ENCODE measurements around the gene TXNDC8.
"Not testable (repeated sequence)": the region's sequence is repeated elsewhere in the genome, so short reads cannot be mapped to it uniquely, and the experiment has no call there.

The TXNDC8 gene

GRCh38 chr9:110330484-110331105, 7.1 kb downstream of the TXNDC8 start:
- no peak for DNase-seq
- in situ Hi-C loops (cut with MboI; ENCODE audit: low pct_unique_long_range_greater_than_20kb, low sequenced_read_pairs): no loop called here

GRCh38 chr9:110329639-110330230, 7.9 kb downstream of the TXNDC8 start:
- in situ Hi-C loops (cut with MboI; ENCODE audit: low pct_unique_long_range_greater_than_20kb, low sequenced_read_pairs): no loop called here
- peak; percentile 13 for DNase-seq

DNA sequence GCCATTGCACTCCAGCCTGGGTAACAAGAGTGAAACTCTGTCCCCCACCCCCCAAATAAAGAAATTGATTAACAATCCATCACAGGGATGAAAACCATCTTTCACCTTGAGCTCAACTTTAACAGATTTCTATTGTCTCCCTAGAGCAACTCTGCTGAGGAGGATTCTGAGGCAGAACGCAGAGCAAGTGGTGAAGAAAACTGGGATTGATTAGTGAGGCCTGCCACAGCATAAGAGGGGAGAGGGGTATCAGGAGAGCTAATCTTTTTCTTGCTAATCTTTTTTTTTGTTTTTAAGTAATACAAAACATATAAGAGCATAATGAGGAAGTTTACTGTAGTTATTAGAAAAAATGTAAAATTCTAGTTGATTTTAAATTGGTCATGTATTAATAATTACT, 8.9 kb downstream of the TXNDC8 start:
- in situ Hi-C loops (cut with MboI; ENCODE audit: low pct_unique_long_range_greater_than_20kb, low sequenced_read_pairs): no loop called here

DNA sequence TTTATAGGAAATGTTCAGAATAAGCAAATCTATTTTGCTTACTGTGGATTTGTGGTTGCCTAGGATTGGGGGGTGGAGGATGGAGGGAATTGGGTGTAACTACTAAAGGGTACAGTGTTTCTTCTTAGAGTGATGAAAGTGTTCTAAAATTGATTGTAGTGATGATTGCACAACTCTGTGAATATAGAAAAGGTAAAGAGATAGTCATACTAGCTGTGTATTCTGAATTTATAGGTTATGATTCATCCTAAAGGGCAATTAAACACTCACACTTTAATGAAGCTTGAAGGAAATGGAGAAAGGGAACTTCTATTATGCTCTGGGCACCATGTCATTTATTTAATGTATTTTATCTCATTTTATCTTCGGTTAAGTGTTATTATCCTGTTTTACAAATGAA, 9.9 kb downstream of the TXNDC8 start:
- in situ Hi-C loops (cut with MboI; ENCODE audit: low pct_unique_long_range_greater_than_20kb, low sequenced_read_pairs): no loop called here

More for the DNA sequence above, 8.9 kb downstream of the TXNDC8 start:
- no peak for DNase-seq

DNA sequence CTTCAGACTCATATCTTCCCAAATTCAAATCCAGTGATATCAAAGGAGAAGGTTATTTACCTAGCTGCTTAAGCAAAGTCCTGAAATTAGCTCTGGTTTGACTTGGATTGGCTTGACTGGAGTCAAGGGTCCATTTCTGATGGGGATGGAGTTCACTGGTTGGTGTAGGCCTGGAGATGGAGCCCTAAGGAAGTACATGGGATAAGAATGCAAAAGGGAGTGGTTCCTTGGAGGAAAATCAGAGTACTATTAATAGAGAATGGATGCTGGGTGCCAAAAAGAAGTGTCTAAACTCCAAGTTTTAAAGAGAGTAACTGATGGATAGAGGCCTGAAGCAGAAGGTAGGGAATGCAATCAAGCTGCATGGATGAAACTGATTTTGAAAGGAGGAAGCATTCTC, 13.8 kb downstream of the TXNDC8 start:
- in situ Hi-C loops (cut with MboI; ENCODE audit: low pct_unique_long_range_greater_than_20kb, low sequenced_read_pairs): no loop called here

More for the DNA sequence above, 9.9 kb downstream of the TXNDC8 start:
- DNase-seq: no peak

DNA sequence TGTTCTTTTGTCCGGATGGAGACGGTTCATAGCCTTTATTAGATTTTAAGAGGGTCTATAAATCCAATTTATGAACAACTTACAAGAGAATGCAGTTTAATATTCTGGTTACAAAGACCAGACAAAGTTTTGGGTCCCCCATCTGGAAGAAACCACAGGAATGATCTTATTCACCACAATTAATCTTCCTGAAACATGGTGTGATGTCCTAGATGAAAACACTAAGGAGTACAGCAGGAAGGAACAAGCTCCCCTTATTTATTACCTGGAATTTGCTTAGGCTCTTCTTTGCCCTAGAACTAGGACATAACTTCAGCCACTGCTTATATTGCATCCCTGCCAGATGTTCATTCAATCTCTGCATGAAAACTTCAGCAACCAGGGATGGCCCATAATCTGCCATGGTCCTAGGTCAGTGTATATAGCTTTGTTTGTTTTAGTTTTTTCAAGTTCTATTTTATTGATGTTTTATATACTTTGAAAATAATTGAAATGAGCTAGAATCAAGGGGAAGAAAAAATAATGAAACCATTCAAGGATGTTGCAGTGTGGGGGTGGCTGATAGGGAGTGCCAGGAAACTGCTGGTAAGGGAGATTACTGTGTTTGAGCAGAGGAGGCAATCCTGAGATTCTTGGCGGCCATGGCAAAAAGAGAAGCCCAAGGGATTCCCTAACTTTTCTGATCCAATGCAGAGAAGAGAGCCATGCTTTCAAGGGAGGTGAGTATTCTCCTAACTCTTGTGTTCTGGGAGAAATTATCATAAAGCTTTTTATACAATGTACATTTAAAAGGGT, 16.8 kb downstream of the TXNDC8 start:
- DNase-seq: no peak
- in situ Hi-C loops (cut with MboI; ENCODE audit: low pct_unique_long_range_greater_than_20kb, low sequenced_read_pairs): no loop called here

More for the DNA sequence above, 13.8 kb downstream of the TXNDC8 start:
- DNase-seq: no peak

GRCh38 chr9:110319781-110320492, 17.7 kb downstream of the TXNDC8 start:
- in situ Hi-C loops (cut with MboI; ENCODE audit: low pct_unique_long_range_greater_than_20kb, low sequenced_read_pairs): no loop called here
- DNase-seq: no peak

DNA sequence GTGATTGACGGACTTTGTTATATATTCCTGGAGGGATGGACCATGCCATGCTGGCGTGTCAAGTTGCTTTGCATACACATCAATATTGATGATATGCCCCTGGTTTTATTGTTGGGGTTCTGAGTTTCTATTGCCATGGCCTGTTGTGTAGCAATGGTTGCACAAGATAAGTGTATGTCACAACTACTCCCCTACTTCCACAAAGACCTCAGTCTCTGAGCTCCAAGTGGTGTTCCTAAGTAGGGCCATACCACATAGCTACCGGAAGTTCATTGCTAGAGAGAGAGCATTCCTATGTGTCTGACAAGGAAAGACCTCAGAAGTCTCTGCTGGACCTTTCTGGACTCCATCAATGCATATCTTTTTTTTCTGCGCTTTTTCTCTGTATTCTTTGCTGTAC, 19.8 kb downstream of the TXNDC8 start:
- in situ Hi-C loops (cut with MboI; ENCODE audit: low pct_unique_long_range_greater_than_20kb, low sequenced_read_pairs): no loop called here
- no peak for DNase-seq

DNA sequence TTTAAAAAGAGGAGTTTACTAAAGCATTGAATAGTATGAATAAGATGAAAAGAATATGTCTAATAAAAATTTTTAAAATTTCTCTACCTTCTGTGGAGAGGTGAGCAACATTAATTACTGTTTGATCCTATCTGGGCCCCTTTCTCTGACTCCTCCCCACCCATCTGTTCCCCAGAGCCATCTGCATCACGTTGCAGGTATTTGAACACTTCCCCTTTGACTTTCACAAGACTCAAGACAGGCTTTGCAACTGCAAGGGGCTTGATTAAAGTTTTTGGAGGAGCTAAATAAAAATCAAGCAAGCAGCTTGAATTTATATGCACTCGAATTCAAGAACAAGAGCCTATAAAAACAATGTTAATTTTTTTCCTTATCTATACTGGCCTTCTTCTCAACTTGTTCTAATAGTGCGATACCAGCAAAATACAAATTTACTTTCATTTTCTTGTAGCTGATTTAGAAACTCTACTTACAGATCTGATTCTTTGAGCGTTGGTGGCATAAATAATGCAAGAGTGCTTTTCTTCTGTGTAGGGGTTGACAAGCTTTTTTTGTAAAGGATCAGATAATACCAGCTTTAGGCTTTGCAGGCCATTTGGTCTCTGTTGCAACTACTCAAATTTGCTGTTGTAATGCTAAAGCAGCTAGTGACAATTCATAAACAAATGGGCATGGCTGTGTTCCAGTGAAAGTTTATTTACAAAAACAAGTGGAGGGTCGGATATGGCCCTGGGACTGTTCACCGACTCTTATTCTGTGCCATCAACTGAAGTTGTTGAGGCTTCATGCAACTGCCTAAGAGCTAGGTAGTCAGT, 21.2 kb downstream of the TXNDC8 start:
- in situ Hi-C loops (cut with MboI; ENCODE audit: low pct_unique_long_range_greater_than_20kb, low sequenced_read_pairs): no loop called here
- DNase-seq: no peak

DNA sequence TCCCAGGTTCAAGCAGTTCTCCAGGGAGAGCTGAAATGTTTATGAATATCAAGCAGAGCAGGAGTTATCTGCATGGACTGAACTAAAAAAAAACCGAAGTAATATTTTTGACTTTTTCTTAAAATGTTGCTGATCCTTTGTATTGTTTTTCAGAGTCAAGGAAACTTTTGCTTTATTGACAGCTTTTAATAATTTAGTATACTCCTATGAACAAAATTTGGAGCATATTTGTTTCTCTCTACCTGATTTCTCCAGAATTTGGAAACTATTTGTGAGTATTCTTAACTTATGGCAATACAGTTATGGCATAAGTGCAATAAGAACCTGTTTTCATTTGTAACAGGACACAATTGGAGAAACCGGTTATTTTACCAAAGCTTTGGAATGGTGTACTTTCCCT, 25.7 kb downstream of the TXNDC8 start:
- DNase-seq; in situ Hi-C loops (cut with MboI; ENCODE audit: low pct_unique_long_range_greater_than_20kb, low sequenced_read_pairs): not testable (repeated sequence)

GRCh38 chr9:110309681-110310080, 28.0 kb downstream of the TXNDC8 start:
- in situ Hi-C loops (cut with MboI; ENCODE audit: low pct_unique_long_range_greater_than_20kb, low sequenced_read_pairs): no loop called here
- DNase-seq: no peak

GRCh38 chr9:110308633-110309038, 29.0 kb downstream of the TXNDC8 start:
- in situ Hi-C loops (cut with MboI; ENCODE audit: low pct_unique_long_range_greater_than_20kb, low sequenced_read_pairs): no loop called here
- no peak for DNase-seq

GRCh38 chr9:110307191-110307590, 30.5 kb downstream of the TXNDC8 start:
- in situ Hi-C loops (cut with MboI; ENCODE audit: low pct_unique_long_range_greater_than_20kb, low sequenced_read_pairs): no loop called here
- no peak for DNase-seq

DNA sequence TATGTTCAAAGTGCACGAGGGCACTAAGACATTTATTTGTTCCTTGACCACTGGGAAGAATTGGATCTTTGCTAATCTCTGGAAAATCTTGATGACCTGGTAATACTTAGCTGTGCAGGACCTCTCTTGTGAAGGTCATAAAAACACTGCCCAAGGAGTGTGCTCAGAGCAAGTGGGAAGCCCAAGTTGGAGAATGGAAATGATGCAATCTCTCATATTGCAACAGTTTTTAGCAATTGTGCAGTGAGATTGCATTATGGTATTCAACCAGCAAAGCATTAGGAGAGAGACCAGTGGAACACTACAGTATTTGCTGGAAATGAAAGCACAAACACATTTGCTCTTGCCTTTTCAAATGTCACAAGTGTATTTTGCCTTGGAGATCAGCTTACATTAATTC, 34.5 kb downstream of the TXNDC8 start:
- in situ Hi-C loops (cut with MboI; ENCODE audit: low pct_unique_long_range_greater_than_20kb, low sequenced_read_pairs): no loop called here
- no peak for DNase-seq

- no peak for DNase-seq
- in situ Hi-C loops (cut with MboI; ENCODE audit: low pct_unique_long_range_greater_than_20kb, low sequenced_read_pairs): no loop called here
Observed at GRCh38 chr9:110298043-110298605, 39.5 kb downstream of the TXNDC8 start.

DNA sequence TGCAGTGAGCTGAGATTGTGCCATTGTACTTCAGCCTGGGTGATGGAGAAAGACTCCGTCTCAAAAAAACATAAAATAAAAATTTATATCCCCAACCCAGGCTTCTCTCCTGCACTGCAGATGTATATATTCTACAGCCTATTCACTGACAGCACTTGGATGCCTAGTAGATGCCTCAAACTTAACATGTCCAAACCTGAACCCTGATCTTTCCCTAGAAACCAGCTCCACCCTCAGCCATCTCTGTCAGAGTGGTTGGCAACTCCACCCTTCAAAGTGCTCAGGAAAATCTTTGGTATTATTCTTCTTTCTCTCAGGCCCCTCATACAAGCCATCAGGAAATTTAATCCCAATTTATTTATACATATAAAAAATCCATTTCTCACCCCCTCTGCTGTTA, 44.4 kb downstream of the TXNDC8 start:
- no peak for DNase-seq
- in situ Hi-C loops (cut with MboI; ENCODE audit: low pct_unique_long_range_greater_than_20kb, low sequenced_read_pairs): no loop called here

DNA sequence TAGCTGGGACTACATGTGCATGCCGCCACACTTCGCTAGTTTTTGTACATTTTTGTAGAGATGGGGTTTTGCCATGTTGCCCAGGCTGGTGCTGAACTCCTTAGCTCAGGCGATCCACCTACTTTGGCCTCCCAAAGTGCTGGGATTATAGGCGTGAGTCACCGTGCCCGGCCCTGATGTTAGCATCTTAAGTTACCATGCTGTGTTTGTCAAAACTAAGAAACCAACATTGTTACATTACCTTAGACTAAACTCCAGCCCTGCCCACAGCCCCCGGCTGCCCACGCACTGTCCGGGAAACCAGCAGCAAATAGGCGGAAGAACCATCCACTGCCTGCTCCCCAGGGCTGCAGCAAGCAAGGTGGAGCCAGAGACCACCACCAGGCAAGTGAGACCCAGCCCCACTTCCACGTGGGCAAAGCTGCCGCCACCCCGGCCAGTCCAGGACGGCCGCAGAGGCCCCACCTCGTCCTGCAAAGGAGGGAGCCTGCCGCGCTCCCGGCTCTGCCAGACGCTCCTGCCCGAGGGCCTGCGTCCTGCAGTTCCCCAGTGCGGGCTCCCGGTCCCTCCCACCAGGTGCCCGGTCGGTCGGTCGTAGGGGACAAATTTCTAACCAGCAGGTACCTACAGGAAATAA, 45.6 kb downstream of the TXNDC8 start:
- in situ Hi-C loops (cut with MboI; ENCODE audit: low pct_unique_long_range_greater_than_20kb, low sequenced_read_pairs): no loop called here
- DNase-seq: no peak

GRCh38 chr9:110290001-110290400, 47.7 kb downstream of the TXNDC8 start:
- in situ Hi-C loops (cut with MboI; ENCODE audit: low pct_unique_long_range_greater_than_20kb, low sequenced_read_pairs): no loop called here

More at GRCh38 chr9:110290001-110290400, 47.7 kb downstream of the TXNDC8 start:
- no peak for DNase-seq
